HG03108 (cell line): ENCODE results near the gene PEX10.

Experiments
- ATAC-seq: cut with Tn5 transposase; IDR thresholded peaks from one replicate; pipeline ENCODE4 v1.9.1; 2021; ENCODE audit warnings: moderate library complexity; ENCODE audit not compliant: unreplicated experiment

The PEX10 gene

DNA sequence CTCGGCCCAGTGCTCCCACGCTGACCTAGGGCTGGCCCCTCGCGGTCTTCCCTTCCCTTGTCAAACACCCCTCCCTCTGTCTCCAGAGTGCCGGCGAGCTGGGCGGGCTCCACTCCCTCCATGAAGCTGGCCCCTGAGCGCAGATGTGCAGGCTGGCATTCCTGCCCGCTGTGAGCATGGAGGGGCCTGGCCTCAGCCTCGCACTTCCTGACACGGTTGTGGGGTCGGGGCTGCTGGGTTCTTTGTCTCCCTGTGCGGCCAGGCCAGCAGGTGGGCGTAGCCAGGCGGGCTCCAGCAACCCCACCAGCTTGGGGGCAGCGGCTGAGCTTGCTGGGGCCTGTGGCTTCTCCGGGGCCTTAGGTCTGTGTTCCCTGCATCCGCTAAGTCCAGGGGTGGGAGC is 14.2 kb upstream of the PEX10 start:
- no peak for ATAC-seq

GRCh38 chr1:2425892-2426291 is 13.5 kb upstream of the PEX10 start:
- no peak for ATAC-seq

DNA sequence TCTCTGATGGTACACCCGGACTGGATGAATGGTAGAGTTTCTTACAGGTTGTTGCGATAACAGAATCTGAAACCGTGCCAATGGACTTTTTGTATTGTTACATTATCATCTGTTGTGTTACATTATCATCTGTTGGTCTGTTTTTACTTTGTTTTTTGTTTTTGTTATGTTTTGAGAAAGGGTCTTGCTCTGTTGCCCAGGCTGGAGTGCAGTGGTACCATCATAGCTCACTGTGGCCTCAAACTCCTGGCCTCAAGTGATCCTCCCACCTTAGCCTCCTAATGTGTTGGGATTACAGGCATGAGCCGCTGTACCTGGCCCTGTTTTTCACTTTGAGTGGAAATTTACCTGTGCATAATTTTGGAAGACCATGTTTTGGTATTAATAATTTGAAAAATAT is 10.2 kb upstream of the PEX10 start:
- no peak for ATAC-seq

DNA sequence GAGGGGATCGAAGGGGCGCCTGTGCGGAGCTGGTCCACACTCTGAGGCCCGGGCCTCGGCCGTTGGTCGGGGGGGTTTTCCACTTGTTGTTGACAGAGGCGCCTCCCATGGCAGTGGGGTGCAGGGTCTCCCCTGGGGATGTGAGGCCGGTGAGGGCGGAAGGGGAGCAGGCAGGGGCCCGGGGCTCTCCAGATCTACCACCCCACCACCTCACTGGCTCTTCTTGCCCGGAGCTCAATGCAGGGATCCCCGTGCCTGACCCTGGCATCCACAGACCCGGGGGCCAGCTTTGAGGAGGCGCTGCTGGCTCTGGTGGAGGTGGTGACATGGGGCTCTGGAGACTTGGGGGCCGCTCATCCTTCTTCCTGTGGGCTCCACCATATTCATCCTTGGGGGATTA is 7.1 kb upstream of the PEX10 start:
- no peak for ATAC-seq

GRCh38 chr1:2418791-2419320 is 6.5 kb upstream of the PEX10 start:
- no peak for ATAC-seq

DNA sequence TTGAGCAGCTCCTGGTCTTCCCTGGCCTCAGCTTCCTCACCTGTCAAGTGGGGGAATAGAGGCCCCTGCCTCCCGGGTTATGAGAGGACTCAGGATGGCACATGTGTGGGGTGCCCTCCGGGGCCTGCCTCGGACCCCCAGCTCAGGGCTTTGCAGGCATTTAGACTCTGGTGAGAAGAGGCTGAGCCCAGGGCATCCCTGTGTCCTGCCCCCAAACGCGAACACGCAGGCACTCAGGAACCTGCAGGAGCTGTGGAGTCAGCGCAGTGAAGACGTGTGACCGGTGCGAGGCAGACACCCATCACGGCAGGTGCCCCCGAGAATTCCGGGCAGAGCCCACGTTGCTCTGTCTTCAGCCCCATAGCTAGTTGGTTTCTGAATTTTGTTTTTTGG is 5.5 kb upstream of the PEX10 start:
- ATAC-seq = no peak

GRCh38 chr1:2417083-2417832 is 4.9 kb upstream of the PEX10 start:
- no peak for ATAC-seq

DNA sequence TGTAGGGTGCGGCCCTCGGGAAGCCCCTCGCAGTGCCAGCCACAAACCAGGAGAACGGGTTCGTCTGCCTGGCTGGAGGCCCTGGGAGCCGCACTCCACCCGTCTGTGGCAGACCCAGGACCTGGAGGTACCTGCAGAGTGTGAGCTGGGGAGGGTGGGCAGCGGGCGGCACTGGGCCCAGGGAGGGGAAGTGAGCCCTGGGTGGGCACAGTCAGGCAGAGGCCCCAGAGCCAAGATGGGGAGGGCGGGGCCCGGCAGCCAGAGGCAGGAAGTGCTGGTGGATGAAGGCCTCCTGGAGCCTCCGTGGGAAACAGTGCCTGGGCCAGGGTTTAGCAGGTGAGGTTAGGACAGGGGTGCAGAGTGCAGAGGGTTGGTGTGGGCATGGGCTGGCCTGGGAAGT is 4.0 kb upstream of the PEX10 start:
- no peak for ATAC-seq

GRCh38 chr1:2415801-2416208 is 3.4 kb upstream of the PEX10 start:
- ATAC-seq = no peak

GRCh38 chr1:2415337-2415736 is 3.0 kb upstream of the PEX10 start:
- no peak for ATAC-seq

GRCh38 chr1:2414297-2414958 is 2.1 kb upstream of the PEX10 start:
- no peak for ATAC-seq

- ATAC-seq = no peak
Observed at GRCh38 chr1:2413495-2414296, 1.3 kb upstream of the PEX10 start.

DNA sequence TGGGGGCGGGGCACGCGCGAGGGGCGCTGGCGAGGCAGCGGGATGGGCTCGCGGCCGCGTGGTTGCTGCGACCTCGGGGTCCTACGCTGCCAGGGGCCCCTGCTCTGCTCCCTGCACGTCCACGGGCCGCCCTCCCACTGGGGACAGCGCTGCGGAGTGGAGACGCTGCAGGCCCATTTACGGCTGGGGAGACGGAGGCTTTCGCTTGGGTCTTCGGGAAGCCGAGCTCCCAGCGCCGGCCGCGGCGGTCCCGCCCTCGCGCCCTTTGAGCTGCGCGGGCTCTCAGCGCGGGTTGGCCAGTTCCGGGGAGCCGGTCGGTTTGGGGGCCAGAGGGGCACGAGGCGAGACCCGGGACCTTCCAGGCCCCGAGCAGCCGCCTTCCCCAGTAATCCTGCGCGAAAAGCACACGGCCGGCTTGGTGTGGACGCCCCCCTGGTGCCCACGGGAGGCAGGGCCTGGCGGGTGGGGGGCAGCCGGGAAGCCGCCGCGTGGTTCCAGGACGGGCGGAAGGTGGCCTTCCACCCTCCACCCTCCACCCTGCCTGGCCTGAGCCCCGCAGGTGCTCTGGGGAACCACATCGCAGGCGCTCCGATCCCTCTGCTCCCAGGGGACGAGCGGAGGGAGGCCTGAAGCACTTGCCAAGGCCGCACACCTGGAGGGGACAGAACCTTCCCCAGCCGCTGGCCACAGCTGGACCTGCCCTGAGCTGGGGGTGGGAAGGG is 570 bp upstream of the PEX10 start:
- ATAC-seq = peak; percentile 9

DNA sequence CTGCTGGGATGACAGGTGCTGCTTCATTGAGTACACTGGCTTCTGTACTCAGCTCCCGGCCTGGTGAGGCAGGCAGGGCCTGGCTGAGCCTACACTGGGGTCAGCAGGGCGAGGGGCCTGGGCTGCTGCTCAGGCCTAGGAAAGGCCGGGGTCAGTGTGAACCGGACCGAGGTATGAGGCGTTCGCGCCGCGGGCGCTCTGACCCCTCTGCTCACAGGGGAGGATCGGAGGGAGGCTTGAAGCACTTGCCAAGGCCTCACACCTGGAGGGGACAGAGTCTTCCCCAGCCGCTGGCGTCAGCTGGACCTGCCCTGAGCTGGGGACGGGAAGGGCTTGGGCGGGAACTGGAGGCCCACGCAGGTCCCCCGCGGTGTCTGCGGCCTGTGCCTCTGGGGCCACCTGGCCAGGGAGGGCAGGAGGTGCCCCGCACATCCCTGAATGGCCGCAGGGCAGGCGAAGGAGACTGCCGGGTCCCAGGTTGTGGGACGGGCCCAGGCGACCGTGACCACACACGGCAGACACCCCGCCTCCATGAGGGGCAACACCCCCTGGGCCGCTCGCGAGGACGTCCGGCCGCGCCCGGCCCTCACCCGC is 466 bp downstream of the PEX10 start:
- peak; percentile 10 for ATAC-seq

- ATAC-seq = no peak
Observed at GRCh38 chr1:2409745-2410144, 2.6 kb downstream of the PEX10 start.

DNA sequence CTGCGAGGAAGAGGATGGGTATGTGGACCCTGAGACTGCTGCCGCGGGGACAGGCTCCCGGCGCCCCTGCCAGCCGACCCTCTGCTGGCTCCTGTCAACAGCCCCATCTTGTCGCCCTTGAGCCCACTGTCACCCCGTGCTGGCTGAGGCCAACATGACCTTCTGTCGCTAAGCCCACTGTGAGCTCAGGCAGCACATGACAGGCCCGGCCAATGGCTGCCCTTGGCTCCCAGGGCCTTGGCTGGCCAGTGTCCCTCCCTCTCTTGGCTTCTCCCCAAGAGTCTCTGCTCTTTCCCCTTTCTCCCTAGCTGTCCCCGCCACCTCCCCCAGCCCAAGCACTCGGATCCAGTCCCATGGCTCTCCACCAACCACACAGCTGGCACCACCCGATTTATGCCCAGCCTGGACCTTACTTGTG is 3.5 kb downstream of the PEX10 start:
- no peak for ATAC-seq

DNA sequence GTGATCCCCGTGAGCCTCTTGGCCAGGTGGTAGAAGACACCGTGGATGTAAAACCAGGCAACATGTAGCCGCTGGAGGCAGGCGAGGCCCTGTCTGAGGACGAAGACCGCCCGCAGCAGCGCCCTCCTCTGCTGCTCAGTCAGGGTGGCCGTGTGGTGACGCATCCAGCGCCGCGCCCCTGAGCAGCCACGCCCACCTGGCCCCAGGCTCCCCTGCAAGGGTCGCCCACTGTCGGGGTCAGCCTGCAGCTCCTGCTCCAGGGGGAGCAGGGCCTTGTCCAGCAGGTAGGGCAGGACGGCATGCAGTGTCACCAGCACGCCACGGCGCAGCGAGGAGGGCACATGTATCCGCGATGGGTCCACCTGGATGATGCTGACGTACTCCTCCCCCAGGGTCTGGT is 3.9 kb downstream of the PEX10 start:
- no peak for ATAC-seq

DNA sequence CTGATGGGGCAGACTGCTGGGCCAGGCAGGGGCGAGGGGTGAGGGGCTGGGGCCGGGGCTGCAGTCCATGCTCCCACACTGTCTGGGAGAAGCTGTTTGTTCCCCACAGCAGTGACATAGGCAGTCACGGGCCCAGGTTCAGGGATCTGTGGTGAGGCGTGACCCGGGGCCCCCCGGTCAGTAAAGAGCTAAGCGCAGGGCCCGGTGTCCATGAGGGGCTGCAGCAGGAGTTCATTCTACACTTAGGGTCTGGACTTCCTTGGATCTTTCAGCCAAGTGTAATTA is 4.4 kb downstream of the PEX10 start:
- no peak for ATAC-seq

DNA sequence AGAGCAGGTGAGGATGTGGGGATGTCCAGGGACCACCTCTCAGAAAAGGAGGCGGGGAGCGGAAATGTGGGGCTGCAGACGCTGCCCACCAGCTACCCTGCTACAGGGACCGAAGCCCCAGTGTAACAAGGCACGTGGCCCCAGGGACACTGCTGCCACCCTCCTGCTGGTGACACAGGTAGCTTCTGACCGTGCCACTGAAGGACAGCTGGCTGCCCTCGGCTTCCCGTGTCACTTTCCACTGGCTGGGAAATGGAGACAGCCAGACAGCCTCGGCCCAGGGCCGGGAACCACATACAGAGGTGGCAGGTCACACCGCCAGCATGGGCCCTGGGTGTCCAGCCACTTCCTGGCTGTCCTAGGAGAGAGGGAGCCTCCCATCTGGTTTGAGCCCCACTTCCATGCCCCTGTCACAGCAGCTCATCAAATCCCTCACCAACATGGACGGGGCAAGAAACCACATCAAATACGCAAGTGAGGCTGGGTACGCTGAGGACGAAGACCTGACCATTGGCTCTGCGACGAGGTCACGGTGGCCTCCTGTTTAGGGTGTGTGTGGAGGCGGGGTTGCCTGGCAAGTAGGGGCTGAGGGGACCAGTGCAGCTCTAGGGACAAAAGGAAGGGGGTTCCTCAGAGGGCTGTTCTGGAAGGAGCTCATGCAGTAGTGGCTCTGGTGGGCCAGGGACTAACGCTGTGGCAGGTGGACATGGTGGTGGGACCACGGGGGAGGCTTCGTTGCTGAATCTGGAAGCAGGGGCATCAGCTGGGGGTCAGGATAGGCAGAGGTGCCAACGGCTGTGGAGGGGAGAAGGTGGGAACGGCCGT is 5.0 kb downstream of the PEX10 start:
- no peak for ATAC-seq

- no peak for ATAC-seq
Observed at GRCh38 chr1:2406451-2407041, 5.8 kb downstream of the PEX10 start.
